SH-SY5Y (cell line): ENCODE results near the gene C9orf72.

Source experiments
- GATA2 ChIP-seq: IDR thresholded peaks from 2 replicates; pipeline ENCODE4 v1.6.1; 2011; ENCODE audit warnings: mild to moderate bottlenecking, low read depth, low read length
- GATA3 ChIP-seq: IDR thresholded peaks from 2 replicates; pipeline ENCODE4 v1.6.1; 2011; ENCODE audit warnings: low read depth, mild to moderate bottlenecking, low read length, moderate library complexity

GRCh38 chr9:27569406-27569805, 3.9 kb downstream of the C9orf72 start:
- TF ChIP-seq GATA3 (no peak), GATA2 (no peak)
